GM21529 (cell line): ENCODE measurements around the gene CCN5.

Experiments used
- ATAC-seq: cut with Tn5 transposase; IDR thresholded peaks from one replicate; pipeline ENCODE4 v1.9.1; 2021; ENCODE audit not compliant: unreplicated experiment

The CCN5 gene

DNA sequence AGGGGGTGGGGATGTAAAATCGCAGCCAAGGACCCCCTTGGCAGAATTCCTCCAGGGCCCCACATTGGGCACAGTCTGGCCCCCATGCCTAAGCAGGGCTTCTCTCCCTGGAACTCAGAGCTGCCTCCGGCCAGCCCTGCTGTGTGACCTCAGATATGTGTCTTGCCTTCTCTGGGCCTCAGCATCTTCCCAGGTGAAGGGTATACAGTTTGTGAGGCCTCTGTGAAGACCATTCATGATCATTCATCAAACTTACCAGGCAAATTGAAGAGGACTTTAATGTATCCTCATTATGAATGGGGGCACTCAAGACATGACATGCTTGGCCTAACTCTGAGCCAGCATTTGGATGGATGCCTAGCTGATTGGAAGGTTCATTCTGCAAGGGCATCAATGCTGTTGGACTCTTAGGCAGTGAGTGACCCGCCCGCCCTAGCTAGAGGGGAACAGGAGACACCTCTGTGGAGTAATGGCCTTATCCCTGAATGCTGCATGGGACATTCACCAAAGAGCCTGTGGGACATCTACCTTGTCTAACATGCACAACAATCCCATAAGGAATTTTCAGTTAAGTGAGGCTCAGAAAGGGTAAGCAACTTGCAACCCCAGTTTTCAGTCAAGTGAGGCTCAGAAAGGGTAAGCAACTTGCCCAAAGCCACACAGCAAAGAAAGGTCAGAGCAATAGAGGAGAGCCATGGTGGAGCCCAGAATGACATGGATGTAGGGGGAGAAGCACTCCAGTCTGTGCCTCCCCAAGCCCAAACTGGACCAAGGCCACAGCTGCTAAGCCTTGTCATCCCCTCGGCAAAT is 535 bp downstream of the CCN5 start:
- ATAC-seq, result no peak

DNA sequence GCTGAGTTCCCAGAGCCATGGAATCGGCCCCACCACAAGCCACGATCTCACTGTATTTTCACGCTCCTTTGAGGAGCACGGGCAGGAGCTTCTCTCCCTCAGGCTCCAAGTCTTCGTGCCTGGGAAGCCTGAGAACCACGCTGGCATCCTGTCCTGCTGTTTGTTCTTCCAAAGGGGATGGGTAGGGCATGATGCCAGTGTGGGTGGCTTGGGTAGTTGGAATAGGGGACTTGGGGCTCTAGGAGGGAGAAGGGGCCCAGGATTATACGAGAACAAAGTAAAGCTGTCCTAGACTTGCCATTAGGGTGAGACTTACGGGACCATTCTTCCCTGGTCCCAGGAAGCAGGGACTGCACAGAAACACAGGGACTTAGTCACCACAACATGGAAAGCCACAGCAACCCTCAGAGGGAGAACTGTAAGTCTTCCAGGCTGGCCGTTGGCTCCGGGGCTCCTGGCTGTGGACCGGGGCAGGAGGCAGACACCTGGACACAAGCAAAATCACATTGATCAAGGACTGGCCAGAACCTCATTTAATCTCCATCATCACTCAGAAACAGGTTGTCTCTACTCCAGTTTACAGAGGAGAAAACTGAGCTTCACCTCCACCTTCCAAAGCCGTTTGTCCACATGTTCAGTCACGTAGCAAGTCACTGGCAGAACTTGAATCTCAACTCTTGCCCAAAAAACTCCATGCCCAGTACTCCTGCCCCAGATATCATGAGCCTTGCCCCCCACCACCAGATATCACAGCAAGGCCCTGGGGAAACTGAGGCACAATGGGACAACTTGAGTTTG is 1.3 kb downstream of the CCN5 start:
- no peak for ATAC-seq

GRCh38 chr20:44717986-44718385 is 2.8 kb downstream of the CCN5 start:
- ATAC-seq, result no peak

DNA sequence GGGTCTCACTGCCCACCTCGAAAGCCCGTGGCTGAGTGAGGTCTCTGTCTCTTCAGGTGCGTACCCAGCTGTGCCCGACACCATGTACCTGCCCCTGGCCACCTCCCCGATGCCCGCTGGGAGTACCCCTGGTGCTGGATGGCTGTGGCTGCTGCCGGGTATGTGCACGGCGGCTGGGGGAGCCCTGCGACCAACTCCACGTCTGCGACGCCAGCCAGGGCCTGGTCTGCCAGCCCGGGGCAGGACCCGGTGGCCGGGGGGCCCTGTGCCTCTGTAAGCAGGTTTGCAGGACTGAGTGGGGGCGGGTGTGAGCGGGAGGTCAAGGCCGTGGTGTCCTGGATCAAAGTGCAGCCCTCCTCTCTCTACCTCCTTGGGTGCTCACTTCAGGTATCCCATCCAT is 4.7 kb downstream of the CCN5 start:
- no peak for ATAC-seq

- ATAC-seq, result no peak
Observed at GRCh38 chr20:44720621-44720996, 5.4 kb downstream of the CCN5 start.

- ATAC-seq, result no peak
Observed at GRCh38 chr20:44720997-44721784, 6.0 kb downstream of the CCN5 start.

DNA sequence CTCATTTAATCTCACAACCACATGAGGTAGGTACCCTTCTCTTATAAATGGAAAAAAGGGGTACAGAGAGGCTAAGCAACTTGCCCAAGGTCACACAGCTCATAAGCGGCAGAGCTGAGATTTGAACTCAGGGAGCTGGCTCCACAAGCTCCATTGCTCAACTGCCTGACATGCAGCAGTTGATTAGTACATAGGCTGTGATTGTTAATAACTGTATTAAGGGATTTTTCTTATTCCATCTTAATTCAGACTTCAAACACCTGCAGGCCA is 6.6 kb downstream of the CCN5 start:
- ATAC-seq, result no peak

- ATAC-seq, result no peak
Observed at GRCh38 chr20:44722990-44723389, 7.8 kb downstream of the CCN5 start.

DNA sequence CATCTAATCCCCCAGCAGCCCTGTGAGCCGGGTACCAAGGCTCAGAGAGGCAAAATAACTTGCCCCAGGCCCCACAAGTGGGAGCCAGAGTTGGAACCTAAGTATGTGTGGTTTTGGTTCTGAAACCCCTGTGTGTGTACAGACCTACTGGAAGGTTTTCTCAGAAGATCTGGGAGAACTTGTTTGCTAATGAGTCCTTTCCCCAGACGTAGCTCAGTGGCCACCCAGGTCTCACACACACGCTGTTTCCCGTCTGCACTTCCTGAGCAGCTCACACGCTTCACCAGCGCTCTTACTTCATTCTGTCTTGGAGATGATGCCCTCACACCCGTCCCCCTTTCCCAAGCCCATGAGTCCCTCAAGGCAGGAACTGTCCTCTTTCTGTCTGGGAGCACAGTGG is 8.2 kb downstream of the CCN5 start:
- ATAC-seq, result no peak

DNA sequence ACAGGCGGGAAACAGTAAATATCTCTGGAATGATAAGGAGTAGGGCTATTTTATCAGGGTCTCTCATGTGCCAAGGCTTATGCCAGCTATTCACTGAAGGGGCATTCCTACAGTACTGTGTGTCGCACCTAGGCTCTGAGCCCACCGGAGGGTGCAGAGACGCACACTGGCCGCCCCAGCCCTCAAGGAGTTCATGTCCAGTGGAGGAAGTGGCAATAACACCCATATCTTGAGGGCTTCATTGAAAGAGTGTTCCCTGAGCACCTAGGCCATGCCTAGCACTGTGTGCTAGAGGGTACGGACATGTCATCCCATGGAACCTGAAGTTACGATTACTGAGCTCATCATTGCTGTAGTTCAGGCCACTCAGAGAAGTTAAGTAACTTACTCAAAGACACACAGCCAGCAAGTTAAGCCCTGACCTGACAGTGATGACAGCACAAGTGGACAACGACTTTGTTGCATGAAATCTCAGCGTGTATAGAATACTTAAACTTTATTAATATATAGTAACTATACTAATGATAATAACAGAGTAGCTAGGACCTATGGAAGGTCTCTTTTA is 8.7 kb downstream of the CCN5 start:
- ATAC-seq, result no peak

DNA sequence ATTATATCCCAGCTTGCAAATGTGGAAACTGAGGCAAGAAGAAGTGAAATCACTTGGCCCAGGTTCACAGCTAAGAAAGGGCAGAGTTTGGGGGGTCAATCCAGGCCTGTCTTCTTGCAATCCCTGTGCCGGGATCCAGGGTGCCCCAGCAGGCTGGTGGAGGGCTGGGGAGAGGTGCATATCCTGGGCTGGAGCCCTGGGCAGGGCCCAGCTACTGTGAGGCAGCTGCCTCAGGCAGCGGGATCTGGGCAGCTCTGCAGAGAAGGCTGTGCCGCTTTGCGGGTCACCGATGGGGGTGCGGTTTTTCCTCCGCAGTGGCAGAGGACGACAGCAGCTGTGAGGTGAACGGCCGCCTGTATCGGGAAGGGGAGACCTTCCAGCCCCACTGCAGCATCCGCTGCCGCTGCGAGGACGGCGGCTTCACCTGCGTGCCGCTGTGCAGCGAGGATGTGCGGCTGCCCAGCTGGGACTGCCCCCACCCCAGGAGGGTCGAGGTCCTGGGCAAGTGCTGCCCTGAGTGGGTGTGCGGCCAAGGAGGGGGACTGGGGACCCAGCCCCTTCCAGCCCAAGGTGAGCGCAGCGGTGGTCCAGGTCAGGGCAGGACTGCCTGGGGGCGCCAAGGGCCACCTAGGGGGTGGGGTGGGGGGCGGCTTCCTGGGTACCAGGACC is 9.4 kb downstream of the CCN5 start:
- no peak for ATAC-seq

GRCh38 chr20:44725837-44726236 is 10.7 kb downstream of the CCN5 start:
- no peak for ATAC-seq

DNA sequence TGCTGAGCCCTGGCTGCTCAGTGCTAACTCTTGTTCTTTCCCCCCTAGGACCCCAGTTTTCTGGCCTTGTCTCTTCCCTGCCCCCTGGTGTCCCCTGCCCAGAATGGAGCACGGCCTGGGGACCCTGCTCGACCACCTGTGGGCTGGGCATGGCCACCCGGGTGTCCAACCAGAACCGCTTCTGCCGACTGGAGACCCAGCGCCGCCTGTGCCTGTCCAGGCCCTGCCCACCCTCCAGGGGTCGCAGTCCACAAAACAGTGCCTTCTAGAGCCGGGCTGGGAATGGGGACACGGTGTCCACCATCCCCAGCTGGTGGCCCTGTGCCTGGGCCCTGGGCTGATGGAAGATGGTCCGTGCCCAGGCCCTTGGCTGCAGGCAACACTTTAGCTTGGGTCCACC is 11.9 kb downstream of the CCN5 start:
- ATAC-seq, result no peak

DNA sequence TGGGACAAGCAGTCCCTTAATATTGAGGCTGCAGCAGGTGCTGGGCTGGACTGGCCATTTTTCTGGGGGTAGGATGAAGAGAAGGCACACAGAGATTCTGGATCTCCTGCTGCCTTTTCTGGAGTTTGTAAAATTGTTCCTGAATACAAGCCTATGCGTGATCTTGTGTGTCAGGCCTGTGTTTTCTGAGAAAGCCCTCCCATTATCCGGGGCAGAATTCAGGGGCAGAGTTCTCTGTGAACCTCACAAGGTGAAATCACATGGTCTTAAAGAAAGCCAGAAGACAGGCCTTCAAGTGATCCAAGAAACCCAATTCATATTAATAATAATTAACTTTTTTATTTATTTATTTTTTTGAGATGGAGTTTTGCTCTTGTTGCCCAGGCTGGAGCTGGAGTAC is 12.5 kb downstream of the CCN5 start:
- no peak for ATAC-seq

- ATAC-seq, result no peak
Observed at GRCh38 chr20:44728801-44729443, 13.8 kb downstream of the CCN5 start.

- ATAC-seq, result no peak
Observed at GRCh38 chr20:44730441-44730840, 15.3 kb downstream of the CCN5 start.

- ATAC-seq, result no peak
Observed at GRCh38 chr20:44731657-44732056, 16.5 kb downstream of the CCN5 start.

DNA sequence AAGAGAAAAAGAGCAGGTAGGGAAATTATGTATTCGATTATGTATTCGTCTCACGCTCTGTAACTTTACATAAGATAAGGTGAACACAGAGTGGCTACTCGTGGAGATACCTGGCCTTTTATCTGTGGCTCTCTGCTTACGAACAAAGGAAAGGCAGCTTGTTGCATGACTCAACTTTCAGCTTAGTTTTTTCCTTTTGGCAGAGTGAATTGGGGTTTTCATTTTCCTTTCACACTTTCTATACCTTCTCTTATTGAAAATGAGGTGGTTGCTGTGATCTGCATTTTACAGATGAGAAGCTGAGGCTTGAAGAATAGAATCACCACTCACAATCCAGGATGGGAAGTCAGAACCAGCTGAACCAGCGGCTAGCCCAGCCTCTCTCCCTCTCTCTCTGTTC is 17.2 kb downstream of the CCN5 start:
- no peak for ATAC-seq

GRCh38 chr20:44733341-44734069 is 18.3 kb downstream of the CCN5 start:
- no peak for ATAC-seq

DNA sequence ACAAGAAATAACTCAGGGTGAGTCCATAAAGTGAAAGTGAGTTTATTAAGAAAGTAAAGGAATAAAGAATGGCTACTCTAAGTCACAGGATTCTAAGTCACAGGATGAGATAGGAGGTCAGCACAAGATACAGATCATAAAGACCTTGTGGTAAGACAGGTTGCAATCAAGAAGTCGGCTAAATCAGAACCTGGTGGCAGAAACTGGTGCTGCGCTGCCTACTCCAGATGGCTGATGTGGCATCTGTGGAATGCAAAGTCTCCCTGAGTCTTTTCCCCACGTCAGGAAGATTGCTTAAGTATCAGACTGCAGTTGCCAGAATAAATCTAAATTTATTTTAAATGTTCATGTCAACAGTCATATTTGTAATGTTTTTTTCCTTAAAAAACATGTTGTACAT is 19.8 kb downstream of the CCN5 start:
- ATAC-seq, result no peak
